SH-SY5Y (cell line): ENCODE data around the gene IPO4.

Experiments
- GATA2 ChIP-seq: IDR thresholded peaks from 2 replicates; pipeline ENCODE4 v1.6.1; 2011; ENCODE audit warnings: mild to moderate bottlenecking, low read depth, low read length
- GATA3 ChIP-seq: IDR thresholded peaks from 2 replicates; pipeline ENCODE4 v1.6.1; 2011; ENCODE audit warnings: low read depth, mild to moderate bottlenecking, low read length, moderate library complexity

DNA sequence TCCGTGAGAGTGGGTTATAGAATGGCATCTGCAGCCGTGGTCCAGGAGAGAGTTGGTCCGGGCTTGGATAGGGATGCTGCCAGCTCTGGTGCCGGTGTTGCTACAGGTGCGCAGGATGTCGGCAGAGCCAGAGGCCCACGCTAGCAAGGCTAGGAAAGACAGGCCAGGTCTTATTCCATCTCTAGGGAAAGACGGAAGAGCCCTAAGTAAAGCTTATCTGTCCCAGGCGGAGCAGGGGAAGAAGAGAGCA, 53.1 kb downstream of the IPO4 start:
- TF ChIP-seq GATA3 (no peak), GATA2 (no peak)
